Loucy (cell line): Measurements from ENCODE around the gene MS4A10.

ENCODE experiments used
- EZH2phosphoT487 ChIP-seq: fragments of 200-600 bp; IDR thresholded peaks from 2 replicates; pipeline ENCODE4 v1.6.1; 2018; ENCODE audit warnings: antibody characterized with exemption, mild to moderate bottlenecking, moderate library complexity, borderline replicate concordance
- TF ChIP-seq, protein P1 (sequence below): fragments of 200-600 bp; sonication (generic); conservative IDR thresholded peaks from 2 replicates; pipeline ENCODE4 v1.5.1; 2014; ENCODE audit warnings: mild to moderate bottlenecking, antibody characterized with exemption, low read length

DNA sequence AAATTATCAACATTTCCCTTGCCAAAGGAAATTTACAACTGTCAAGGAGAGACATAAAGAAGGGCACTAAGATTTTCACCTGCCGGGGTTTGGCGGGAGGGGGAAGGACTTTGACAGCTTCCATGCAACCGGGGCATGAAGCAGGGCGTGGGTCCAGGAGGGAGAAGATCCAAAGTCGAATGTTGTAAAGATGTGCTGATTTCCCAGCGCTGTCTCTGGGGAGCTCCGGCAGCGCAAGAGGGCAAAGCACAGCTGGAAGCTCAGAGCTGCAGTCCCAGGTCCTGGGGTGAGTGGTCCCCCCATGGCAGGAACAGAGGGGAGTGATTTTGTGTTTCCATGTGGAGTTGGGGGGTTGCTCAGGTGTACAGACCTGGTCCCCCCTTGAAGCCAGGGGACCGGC, at the start of gene MS4A10:
- TF ChIP-seq, protein P1, sequence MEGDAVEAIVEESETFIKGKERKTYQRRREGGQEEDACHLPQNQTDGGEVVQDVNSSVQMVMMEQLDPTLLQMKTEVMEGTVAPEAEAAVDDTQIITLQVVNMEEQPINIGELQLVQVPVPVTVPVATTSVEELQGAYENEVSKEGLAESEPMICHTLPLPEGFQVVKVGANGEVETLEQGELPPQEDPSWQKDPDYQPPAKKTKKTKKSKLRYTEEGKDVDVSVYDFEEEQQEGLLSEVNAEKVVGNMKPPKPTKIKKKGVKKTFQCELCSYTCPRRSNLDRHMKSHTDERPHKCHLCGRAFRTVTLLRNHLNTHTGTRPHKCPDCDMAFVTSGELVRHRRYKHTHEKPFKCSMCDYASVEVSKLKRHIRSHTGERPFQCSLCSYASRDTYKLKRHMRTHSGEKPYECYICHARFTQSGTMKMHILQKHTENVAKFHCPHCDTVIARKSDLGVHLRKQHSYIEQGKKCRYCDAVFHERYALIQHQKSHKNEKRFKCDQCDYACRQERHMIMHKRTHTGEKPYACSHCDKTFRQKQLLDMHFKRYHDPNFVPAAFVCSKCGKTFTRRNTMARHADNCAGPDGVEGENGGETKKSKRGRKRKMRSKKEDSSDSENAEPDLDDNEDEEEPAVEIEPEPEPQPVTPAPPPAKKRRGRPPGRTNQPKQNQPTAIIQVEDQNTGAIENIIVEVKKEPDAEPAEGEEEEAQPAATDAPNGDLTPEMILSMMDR, result no peak
- no peak for TF ChIP-seq EZH2phosphoT487
